ENCODE results near the gene MCAM.
A peak's percentile ranks its signal among the peaks of the same experiment; 100 is the strongest.

The MCAM gene

DNA sequence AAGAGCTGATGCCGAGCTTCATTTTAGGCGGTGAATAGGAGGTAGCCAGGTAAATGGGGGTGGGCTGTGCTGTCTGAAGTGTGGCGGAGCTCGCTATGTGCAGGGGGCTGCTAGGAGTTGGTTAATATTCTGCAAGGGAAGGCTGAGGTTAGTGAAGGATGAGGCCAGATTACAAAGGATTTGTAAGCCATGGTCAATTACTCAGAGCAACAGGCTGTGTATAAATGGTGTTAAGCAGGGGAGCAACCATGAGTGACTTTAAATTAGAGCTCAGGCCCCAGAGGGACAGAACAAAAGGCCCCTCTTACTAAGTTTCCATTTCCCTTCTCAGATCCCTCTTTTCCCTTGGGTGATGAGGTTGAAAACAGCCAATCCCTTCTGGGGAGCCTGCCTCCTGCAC is 7.3 kb upstream of the MCAM start:
- DNase-seq: no peak

DNA sequence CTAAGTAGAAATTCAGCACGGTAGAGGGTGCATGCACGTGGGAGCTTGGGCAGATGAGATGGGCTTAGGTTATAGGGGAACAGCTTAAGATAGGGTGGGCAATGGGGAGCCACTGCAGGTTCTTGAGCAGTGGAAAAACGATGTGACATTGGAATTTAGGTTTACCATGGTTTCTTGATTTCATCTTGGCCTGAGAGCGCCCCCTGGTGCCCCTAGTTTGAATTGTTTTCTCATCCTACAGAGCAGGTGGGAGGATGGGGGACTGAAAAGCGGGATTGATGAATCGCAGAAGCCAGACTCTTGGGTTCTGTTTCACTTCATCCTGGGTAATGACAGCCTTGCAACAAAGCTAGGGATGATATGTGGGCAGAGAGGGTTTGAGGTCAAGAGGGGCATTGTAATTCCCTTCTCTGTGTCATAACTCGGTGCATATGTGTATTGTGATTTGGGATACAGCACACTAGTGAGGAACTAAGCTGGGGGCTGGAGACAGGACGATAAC is 6.7 kb upstream of the MCAM start:
- DNase-seq: peak; percentile 29

DNA sequence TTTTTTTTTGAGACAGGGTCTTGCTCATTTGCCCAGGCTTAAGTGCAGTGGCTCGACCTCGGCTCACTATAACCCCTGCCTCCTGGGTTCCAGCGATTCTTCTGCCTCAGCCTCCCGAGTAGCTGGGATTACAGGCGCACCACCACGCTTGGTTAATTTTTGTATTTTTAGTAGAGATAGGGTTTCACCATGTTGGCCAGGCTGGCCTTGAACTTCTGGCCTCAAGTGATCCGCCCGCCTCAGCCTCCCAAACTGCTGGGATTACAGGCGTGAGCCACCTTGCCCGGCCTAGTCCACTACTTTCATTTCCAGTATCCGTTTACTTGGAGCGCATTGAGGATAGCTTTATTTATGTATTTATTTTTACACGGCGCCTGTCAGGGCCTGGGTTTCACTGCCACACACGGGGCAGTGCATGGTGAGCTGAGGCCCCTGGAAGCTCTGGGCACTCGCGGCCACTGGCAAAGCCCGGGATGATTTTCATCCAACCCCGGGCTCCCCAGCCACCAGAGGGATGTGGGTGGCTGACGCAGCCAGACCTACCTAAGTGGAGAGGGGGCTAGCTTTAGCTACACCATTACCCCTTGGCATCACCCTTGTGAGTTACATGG is 6.1 kb upstream of the MCAM start:
- DNase-seq: no peak

DNA sequence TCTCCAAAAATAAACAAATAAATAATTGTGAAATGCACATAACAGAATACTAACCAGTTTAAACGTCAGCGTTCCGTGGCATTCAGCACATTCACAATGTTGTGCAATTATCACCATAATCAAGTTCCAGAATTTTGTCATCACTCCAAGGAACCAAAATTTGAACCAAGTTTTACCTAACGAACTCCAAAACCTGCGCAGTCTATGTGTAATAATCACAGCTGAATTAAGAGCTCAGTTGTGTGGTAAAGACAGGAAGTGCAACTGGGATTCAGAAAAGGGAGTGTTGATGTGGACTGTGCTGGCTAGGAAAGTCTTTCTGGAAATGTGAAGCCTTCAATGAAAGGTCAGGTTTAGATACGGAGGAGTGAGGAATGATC is 5.4 kb upstream of the MCAM start:
- DNase-seq: no peak

DNA sequence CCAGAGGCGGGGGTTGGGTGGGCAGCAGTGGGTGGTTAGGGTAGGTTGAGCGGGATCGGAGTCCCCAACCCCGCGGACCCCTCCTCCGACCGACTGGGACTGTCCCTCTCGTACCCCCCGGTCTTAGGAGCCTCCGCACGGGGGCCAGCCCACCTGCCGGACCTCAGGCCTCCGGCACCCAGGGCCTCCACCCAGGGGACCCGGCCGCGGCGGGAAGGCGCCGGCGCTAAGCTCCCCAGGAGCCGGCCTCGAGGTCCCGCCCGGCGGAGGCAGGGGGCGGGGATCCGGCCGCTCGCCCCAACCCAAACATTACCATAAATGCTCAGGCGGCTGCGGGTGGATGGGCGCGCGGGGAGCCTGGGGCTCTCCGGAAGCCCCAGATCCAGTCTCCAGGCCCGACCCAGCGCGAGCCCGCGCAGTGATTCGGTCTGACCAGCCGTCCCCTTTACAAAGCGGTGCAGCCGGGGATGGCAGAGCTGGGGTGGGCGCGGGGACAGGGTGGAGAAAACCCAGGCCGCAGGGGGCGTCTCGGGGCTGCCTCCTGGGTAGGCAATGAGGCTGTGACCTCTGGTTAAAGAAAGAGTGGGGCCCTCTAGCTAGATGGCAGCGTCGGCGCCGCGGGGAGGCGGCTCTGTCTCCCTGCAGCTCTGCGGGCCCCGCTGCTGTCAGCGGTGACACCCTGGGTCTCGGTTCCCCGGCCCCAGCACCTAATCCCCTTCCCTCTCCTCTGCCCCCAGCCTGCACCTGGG is 4.0 kb upstream of the MCAM start:
- no peak for DNase-seq

DNA sequence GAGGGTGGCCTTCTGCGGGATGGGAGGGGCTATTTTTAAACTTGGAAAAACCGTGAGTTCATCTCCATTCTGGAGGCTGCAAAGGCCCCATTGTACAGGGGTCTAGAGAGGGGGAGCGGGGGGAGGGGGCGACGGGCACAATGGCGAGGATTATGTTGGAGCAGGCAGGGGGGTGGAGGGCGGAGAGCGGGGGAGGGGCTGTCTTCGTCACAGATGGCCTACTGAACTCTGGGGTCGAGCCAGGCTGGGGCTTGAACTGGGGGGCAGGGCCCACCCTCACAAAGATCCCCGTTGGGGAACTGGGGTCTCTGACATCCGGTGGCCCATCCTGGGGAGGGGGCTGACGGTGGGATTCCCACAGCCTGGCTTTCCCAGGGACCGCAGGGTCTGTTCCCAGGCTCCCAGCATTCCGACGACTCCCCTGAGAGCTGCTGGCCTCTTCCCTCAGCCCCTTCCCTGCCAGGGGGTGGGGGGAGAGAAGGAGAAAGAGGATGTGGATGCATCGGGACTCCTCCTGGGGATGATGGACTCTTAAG is 3.4 kb upstream of the MCAM start:
- DNase-seq: no peak

DNA sequence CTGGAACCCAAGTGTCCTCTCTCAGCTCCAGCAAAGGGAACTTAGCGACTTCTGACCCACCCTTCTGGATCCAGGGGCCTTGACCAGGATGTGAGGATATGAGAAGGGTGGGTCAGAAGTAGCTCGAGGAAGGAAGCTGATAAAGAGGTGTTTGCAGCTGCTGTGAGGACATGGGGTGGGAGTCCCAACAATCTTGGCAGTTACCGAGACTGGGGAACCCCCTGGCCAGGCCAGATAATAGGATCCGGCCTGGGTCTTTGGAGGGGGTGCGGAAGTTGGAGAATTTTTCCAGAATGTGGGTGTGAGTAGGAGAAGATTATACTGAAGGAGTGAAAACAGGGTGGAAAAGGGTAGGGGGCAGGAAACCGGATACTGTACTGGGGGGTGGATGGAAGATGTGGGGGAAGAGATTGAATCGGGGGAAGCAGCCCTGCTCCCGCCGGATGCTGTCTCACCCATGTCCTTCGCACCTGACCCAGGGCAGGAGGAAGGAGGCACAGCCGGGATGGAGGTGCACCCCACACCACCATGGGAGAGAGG is 2.8 kb upstream of the MCAM start:
- no peak for DNase-seq

DNA sequence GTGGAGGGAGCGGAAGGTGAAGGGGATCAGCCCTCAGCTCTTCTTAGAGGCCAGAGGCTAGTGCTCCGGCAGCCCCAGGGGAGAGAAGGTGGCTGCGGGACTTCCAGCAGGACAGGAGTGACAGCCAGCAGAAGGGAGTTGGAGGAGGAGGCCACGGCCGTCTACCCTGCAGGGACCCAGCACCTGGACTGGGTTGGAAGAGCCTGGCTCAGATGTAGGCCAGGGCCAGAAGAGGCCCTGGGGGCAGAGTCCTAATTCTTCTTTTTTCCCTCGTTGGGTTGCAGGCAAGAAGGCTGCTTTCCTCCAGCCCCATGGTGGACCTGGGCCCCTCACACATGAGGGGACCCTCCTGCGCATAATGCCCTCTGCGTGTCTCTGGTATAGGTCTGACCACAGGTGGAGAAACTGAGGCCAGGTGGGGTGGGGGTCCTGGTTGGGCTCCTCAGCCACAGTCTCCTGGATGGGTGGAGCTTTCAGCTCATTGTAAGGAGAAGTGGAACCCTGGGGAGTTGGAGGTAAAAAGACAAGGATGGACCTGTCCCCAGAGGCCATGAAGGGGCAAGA is 2.3 kb upstream of the MCAM start:
- DNase-seq: no peak

DNA sequence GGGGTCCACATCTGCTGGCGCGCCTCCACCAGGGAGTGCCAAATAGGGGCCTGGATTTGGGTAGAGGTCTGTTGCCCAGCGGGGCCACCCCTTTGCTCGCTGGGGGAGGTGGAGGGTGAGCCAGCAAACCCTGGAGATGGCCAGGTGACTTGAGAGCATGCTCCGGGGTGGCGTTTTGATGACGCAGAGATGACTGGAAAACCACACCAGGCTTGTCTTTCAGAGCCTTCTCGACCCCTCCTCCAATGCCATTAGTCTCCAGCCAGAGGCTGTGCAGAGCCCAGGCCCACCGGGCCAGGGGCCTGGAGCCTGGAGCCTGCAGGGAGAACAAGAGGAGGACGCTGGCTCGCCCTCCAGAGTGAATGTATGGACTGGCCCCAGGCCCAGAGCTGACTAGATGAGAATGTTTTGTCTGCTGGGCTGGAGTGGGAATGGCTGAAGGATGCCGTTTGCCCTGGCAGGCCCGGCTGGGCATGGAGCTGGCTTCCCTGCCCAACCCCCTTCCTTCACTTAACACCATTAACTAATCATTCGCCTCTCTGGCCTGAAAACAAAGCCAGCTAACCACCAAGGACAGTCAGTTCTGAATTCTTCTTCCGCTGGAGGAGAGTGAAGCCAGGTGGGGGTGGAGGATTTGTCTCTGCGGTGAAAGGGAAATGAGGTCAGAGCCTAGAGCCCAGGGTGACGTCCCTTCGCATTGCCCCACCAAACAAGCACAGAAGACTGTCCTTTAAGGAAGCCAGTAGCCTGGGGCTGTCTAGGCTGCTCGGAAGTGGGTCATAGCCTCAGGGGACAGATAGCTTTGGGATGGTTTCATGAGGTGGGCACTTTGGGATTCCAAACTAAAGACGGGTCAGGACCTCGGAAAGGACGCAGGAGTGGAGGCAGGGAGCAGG is 1.6 kb upstream of the MCAM start:
- DNase-seq: no peak

DNA sequence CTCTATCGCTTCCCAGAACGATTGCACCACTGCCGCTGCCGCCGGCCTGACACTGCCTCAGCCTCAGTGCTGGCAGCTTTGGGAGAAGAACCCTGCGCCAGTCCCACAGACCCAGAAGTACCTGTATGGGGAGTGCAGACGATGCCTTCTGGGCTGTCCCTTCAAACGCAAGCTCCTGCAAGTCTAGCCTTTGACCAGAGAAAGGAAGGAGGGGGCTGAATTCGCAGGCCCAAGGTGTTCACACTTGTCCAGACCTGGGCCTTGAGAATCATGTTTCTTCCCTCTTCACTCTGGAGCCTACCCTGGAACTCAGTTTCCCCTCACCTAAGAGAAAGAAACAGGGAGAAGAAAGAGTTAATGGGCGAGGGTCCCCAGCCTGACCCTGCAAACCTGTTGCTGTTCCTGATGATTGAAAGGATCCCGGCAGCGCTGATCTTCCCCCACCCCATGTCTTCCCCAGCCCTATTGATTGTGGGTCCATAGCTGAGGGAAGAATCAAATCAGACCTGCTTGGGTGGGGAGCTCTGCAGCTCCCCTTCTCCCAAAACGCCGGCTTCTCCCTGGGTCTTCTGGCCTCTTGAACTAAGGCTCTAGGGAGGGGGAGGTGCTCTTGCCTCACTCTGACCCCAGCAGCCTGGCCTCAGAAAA is 786 bp upstream of the MCAM start:
- no peak for DNase-seq

DNA sequence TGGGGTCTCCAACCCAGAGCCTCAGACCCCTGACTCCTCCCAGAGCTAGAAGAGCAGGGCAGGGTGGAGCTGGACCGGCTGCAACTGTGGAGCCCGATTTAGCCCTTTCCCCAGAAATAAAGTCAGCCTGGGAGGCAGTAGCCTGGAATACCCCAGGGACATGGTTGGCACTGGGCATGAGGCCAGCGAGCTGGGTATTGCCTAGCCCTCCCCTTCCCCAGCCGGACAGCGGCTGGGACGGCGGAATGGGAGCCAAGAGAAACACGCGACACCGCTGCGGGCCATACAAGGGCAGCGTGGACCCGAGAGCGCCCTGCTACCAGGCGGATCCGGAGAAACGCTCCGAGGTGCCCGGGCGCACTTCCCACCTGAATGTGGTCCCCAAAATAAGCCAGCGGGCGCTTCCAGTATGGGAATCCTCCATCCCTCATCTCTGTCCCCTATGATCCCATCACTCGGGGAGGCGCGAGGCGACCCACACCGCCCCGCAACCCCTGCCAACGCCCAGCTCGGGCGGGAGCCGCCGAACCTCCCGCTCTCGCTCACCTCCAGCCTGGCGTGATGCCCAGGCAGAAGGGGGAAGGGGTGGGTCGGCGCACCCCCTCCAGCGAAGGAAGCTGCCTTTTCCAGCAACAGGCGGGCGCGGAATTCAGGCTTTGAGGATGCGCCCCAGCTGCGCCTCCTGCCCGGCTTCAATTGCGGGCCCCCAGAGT is 758 bp downstream of the MCAM start:
- no peak for DNase-seq

DNA sequence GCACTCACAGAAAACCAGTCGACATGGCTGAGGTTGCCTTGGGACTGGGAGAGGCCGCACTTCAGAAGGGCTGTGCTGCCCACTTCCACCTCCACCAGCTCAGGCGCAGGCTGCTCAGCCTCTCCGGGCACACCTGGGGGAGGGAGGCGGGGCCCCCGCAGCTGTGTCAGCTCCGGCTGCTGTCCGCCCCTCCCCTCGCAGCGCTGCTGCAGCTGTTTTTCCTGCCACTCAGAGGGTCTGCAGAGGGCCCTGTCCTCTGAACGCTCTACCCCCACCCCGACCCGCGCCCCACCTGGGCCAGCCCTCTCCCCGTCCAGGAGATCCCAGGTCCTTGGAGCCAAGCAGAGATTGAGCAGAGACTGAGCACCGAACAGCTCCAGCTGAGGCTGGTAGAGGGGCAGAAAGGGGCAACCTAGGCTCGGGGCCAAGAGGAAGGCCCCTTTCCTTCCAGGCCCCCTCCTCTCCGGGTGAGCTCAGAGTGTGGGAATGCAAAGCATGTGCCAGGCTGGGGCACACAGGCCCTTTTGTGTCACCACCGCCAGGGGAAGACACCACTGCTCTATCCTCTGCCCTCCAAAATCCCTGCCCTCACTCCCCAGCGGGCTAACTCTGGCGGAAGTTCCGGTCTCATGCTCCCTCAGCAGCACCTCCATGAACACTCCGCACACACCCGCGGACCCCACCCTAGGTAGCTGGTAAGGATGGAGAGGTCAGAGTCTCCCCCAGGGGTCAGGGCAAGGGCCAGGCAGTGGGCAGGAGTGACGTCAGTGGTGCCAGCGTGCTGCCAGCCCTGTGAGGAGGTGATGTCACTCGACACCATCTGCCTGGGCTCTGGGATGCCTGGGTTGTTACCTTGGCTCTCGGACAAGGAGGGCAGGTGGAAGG is 1.6 kb downstream of the MCAM start:
- no peak for DNase-seq

DNA sequence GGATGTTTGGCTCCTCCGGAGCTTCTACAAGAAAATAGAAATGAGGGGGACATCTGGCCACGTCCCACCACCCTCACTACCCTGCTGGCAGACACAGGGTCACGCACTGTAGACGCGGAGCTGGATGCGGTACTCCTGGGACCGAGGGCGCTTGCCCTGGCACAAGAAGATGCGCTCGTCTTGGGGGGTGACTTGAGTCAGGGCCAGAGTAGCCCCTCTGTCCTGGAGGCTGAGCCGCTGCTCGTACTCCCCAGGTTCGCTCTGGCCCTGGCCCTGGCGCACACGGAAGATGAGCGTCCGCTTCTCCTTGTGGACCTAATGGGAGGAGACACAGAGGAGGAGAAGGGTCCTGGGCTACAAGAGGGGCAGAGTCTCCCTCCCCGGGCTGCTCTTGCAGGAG is 2.2 kb downstream of the MCAM start:
- DNase-seq: no peak

DNA sequence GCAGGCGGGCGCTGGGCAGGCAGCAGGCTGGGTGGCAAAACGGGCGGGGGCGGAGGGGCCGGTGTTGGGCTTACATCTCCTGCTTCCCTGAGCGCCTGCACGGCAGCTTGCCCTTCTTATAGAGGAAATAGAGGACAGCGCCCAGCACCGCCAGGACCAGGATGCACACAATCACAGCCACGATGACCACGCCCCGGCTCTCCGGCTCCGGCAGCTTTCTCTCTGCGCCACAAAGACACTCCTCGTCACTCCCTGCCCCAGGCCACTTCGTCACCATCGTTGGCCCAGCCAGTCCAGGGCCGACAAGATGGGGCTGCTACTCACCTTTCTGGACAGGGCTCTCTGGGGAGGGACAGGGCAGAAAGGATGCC is 6.3 kb downstream of the MCAM start:
- DNase-seq: no peak

DNA sequence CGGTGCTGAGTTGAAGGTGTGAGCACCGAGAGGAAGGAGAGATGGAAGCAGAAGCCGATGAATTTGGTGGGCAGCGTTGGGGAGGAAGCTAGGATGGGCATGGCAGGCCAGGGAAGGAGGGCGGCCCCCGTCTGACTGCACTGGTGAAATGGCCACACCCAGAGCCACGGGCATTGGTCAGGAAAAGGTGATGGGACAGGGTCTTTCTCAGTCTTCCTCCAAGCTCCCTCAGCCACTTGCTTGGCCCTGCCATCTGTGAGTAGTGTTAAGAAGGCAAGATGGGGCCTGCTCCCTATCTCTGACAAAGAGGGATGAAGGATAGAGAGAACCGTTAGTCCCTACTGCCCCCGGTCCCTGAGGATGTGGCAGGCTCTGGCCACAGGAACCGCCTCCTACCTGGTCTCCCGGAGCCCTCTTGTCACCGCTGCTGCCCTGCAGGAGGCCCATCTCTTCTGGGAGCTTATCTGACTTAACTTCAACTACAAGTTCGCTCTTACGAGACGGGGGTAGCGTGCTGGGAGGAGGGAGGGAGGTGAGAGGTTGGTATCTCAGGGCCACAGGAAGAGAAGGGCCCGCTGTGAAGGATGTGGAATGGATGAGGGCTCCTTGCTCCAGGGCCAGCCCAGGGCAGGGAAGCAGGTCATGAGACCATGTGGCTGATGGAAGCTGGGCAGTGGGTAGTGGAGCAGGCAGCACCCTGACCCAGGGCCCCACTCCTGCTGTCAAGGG is 6.8 kb downstream of the MCAM start:
- DNase-seq: no peak

DNA sequence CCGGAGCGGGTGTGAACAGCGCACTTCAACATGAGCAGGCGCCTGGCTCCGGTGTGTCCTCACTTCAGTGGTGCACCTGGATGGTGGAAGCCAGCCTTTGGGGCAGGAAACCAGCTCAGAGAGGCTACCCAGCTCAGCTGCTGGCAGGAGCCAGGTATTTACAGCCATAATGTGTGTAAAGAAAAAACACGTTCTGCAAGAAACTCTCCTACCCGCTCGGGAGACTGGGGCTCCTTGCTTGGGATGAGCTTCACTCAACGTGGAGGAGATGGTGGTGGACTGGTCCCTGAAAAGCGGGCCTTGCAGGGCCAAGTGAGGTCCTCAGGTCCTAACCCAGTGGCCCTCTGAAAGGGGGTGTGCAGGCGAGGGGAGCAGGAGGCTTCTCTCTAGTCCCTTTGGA is 7.5 kb downstream of the MCAM start:
- DNase-seq: no peak

DNA sequence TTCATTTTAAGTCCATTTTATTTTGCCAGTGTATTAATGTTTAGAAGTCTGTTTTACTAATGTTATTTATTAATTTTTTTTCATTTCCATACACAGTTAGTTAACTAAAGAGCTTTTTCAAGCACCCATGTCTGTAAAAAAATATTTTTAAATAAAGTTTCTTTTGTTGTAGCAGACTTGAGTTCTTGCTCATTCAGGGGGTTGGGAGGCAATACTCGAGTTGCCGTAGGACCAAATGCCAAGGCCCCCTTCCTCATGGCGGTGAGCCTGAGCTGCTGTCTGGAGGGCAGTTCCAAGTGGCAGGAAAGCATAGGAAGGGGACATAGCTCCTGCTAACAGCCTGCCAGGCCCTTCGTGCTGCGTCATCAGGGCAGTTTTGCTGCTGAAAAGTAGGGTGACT is 9.0 kb downstream of the MCAM start:
- DNase-seq: no peak

DNA sequence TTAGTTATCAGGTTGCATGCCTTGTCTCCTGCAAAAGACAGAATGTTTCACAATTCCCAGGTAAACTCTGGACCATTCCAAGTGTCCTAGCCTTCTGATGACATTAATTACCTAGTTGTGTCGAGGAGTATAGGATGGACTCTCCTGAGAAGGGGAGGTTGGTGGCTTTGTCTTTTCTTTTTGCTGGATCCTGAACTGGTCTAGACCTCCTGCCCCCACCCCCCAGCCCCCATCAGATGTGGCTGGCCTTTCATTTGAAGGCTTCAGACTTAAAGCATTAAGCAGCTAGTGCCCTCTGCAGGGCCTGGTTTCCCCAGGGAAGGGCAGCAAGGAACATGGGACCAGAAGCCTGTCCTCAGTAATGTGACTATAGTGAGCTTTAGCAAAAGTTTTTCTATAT is 9.7 kb downstream of the MCAM start:
- no peak for DNase-seq

DNA sequence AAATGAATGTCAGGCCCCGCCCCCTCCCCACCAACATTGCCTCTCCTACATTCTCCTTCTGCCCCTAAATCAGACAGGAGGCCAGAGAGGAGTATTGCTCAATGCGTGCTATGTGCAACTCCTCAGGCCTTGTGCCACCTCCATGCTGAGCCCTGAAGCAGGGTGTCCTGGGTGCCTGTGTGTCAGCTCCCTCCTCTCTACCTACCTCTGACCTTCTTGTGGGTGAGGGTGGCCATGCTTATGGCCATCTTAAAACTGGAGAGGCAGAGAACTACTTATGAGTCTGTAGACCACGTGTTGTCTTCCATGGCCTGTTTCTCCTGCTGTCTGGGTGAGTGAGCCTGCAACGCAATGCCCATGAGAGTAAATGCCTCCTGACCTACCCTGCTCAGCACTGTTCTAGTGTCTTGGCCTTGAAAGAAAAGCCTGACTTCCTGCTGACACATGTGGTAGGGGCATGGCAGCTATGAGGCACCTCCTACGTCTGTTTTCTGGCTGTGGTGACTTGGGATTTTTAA is 10.5 kb downstream of the MCAM start:
- DNase-seq: no peak
